ENCODE data around the gene EML6.

EML6 gene

GRCh38 chr2:54723131-54723995 lies at the start of gene EML6:
EML6 (plus strand) TSS chr2:54723662; CDS start chr2:54725062, 1,400 bp downstream.
- Histone ChIP-seq H3K9ac (peak within 1 kb of the TSS; percentile 73), H3K27ac (no peak within 1 kb of the TSS), H3K9me3 (no peaks in the 10 kb centered on the region), H3K27me3 (peaks cover 48% of the 10 kb centered on the region), H3K4me1 (peaks cover 20% of the 10 kb centered on the region), H3K36me3 (no peaks in the 10 kb centered on the region), H4K20me1 (peaks cover 21% of the 10 kb centered on the region), H3K4me2 (peak within 1 kb of the TSS; percentile 90), H3K4me3 (peak within 1 kb of the TSS; percentile 75)
- TF ChIP-seq Cebpa-rat (IDR thresholded peaks at IDR 0.05) = no peak

- H3K27ac ChIP-seq = no peak overlapping the region
- no peak overlapping the region for H3K9ac ChIP-seq
- H3K4me2 ChIP-seq = no peak overlapping the region
- no peak overlapping the region for H3K4me3 ChIP-seq
- H3K36me3 ChIP-seq = peaks cover 11% of the 10 kb centered on the region
- H3K27me3 ChIP-seq = no peaks in the 10 kb centered on the region
- H3K4me1 ChIP-seq = peaks cover 57% of the 10 kb centered on the region
- no peak for TF ChIP-seq Cebpa-rat (IDR thresholded peaks at IDR 0.05)
- H3K9me3 ChIP-seq = no peaks in the 10 kb centered on the region
- peaks cover 26% of the 10 kb centered on the region; the same call in 1 of the 2 replicates for H4K20me1 ChIP-seq
These were observed 48.2 kb upstream of the EML6 start for GRCh38 chr2:54675281-54675680.

GRCh38 chr2:54675738-54676137 lies 47.7 kb upstream of the EML6 start:
- Histone ChIP-seq H3K27me3 (no peaks in the 10 kb centered on the region), H3K9me3 (no peaks in the 10 kb centered on the region), H3K9ac (no peak overlapping the region), H3K4me3 (no peak overlapping the region), H4K20me1 (peaks cover 21% of the 10 kb centered on the region; the same call in 1 of the 2 replicates), H3K4me1 (peaks cover 62% of the 10 kb centered on the region), H3K36me3 (peaks cover 6% of the 10 kb centered on the region), H3K4me2 (no peak overlapping the region), H3K27ac (no peak overlapping the region)
- no peak for TF ChIP-seq Cebpa-rat (IDR thresholded peaks at IDR 0.05)

GRCh38 chr2:54676656-54677055 lies 46.8 kb upstream of the EML6 start:
- Histone ChIP-seq H4K20me1 (peaks cover 12% of the 10 kb centered on the region; the same call in 1 of the 2 replicates), H3K27ac (no peak overlapping the region), H3K4me2 (no peak overlapping the region), H3K4me1 (peaks cover 65% of the 10 kb centered on the region), H3K27me3 (no peaks in the 10 kb centered on the region), H3K36me3 (no peaks in the 10 kb centered on the region), H3K9me3 (peaks cover 4% of the 10 kb centered on the region; the same call in 1 of the 2 replicates), H3K4me3 (no peak overlapping the region), H3K9ac (no peak overlapping the region)
- no peak for TF ChIP-seq Cebpa-rat (IDR thresholded peaks at IDR 0.05)

- no peaks in the 10 kb centered on the region for H3K27me3 ChIP-seq
- TF ChIP-seq Cebpa-rat (IDR thresholded peaks at IDR 0.05) = no peak
- H3K4me1 ChIP-seq = peaks cover 59% of the 10 kb centered on the region
- peaks cover 6% of the 10 kb centered on the region; the same call in 1 of the 2 replicates for H4K20me1 ChIP-seq
- no peak overlapping the region for H3K27ac ChIP-seq
- H3K36me3 ChIP-seq = no peaks in the 10 kb centered on the region
- H3K9ac ChIP-seq = no peak overlapping the region
- peaks cover 7% of the 10 kb centered on the region; the same call in 1 of the 2 replicates for H3K9me3 ChIP-seq
- H3K4me3 ChIP-seq = no peak overlapping the region
- H3K4me2 ChIP-seq = peak overlapping the region; percentile 55
These were observed 45.8 kb upstream of the EML6 start for GRCh38 chr2:54677476-54678265.

- peak overlapping the region; percentile 55 for H3K4me2 ChIP-seq
- no peak overlapping the region for H3K27ac ChIP-seq
- no peaks in the 10 kb centered on the region for H4K20me1 ChIP-seq
- no peaks in the 10 kb centered on the region for H3K27me3 ChIP-seq
- H3K9me3 ChIP-seq = peaks cover 7% of the 10 kb centered on the region; the same call in 1 of the 2 replicates
- H3K4me3 ChIP-seq = no peak overlapping the region
- TF ChIP-seq Cebpa-rat (IDR thresholded peaks at IDR 0.05) = no peak
- H3K9ac ChIP-seq = no peak overlapping the region
- H3K36me3 ChIP-seq = no peaks in the 10 kb centered on the region
- H3K4me1 ChIP-seq = peaks cover 49% of the 10 kb centered on the region
These were observed 44.7 kb upstream of the EML6 start for GRCh38 chr2:54678719-54679118.

GRCh38 chr2:54680397-54681041 lies 42.9 kb upstream of the EML6 start:
- peaks cover 47% of the 10 kb centered on the region for H3K4me1 ChIP-seq
- no peak overlapping the region for H3K4me3 ChIP-seq
- no peaks in the 10 kb centered on the region for H3K36me3 ChIP-seq
- peaks cover 7% of the 10 kb centered on the region; the same call in 1 of the 2 replicates for H3K9me3 ChIP-seq
- peak overlapping the region; percentile 55 for H3K4me2 ChIP-seq
- no peak for TF ChIP-seq Cebpa-rat (IDR thresholded peaks at IDR 0.05)
- no peak overlapping the region for H3K9ac ChIP-seq
- no peaks in the 10 kb centered on the region for H3K27me3 ChIP-seq
- no peak overlapping the region for H3K27ac ChIP-seq
- no peaks in the 10 kb centered on the region for H4K20me1 ChIP-seq

- TF ChIP-seq Cebpa-rat (IDR thresholded peaks at IDR 0.05) = no peak
- H3K27me3 ChIP-seq = no peaks in the 10 kb centered on the region
- no peaks in the 10 kb centered on the region for H4K20me1 ChIP-seq
- no peaks in the 10 kb centered on the region for H3K36me3 ChIP-seq
- no peak overlapping the region for H3K9ac ChIP-seq
- peaks cover 46% of the 10 kb centered on the region for H3K4me1 ChIP-seq
- peaks cover 7% of the 10 kb centered on the region; the same call in 1 of the 2 replicates for H3K9me3 ChIP-seq
- H3K4me2 ChIP-seq = no peak overlapping the region
- H3K4me3 ChIP-seq = no peak overlapping the region
- H3K27ac ChIP-seq = no peak overlapping the region
These were observed 42.0 kb upstream of the EML6 start for GRCh38 chr2:54681416-54681815.

- H3K9ac ChIP-seq = no peak overlapping the region
- no peak for TF ChIP-seq Cebpa-rat (IDR thresholded peaks at IDR 0.05)
- H3K36me3 ChIP-seq = no peaks in the 10 kb centered on the region
These were observed 39.9 kb upstream of the EML6 start for GRCh38 chr2:54683596-54683995.

More at GRCh38 chr2:54683596-54683995, 39.9 kb upstream of the EML6 start:
- no peaks in the 10 kb centered on the region for H3K27me3 ChIP-seq
- H3K4me1 ChIP-seq = peaks cover 39% of the 10 kb centered on the region
- H3K4me2 ChIP-seq = no peak overlapping the region
- no peak overlapping the region for H3K4me3 ChIP-seq
- H3K9me3 ChIP-seq = peaks cover 7% of the 10 kb centered on the region; the same call in 1 of the 2 replicates
- no peak overlapping the region for H3K27ac ChIP-seq
- H4K20me1 ChIP-seq = no peaks in the 10 kb centered on the region

All from BLaER1 (cell line).